Muscle of arm (tissue), 12 donors: ENCODE measurements around the gene TMEM259. TPM values are rescaled to one million over a fixed set of nuclear protein-coding genes. Genes with fewer than 3 reads are reported as not detected.

Experiments used
- DNase-seq: peaks from one replicate; pipeline ENCODE4 v3.0.0-alpha.2; 2013
- polyA plus RNA-seq, 12 donors: library from polyadenylated mRNA; unstranded; fragments of 120-200 nt; gene quantifications; one replicate each; pipeline ENCODE4 v1.2.1, GENCODE V29; 2013; ENCODE audit not compliant: insufficient read length in 12 of 12

Gene TMEM259
- polyA plus RNA-seq, 12 donors = 56.1 to 123 (median 70.5) TPM; not detected in 1

GRCh38 chr19:964761-965694, 55.9 kb downstream of the TMEM259 start:
- DNase-seq = no peak

- DNase-seq = no peak
These were observed 56.8 kb downstream of the TMEM259 start for GRCh38 chr19:964116-964520.

GRCh38 chr19:963486-963951, 57.4 kb downstream of the TMEM259 start:
- no peak for DNase-seq

GRCh38 chr19:962683-963400, 58.1 kb downstream of the TMEM259 start:
- DNase-seq = no peak

GRCh38 chr19:961866-962620, 58.9 kb downstream of the TMEM259 start:
- DNase-seq = no peak

- no peak for DNase-seq
These were observed 60.4 kb downstream of the TMEM259 start for GRCh38 chr19:960601-960938.

- DNase-seq = no peak
These were observed 60.9 kb downstream of the TMEM259 start for GRCh38 chr19:960020-960419.

Other genes with a start within 250 kb of the TMEM259 start
- 100 to 1,000 TPM in 11 of 12 donors, not detected in 1; 116 to 245 (median 136) TPM for gene PTBP1, start 223.7 kb downstream of the TMEM259 start, polyA plus RNA-seq
- gene PLPPR3, start 199.2 kb downstream of the TMEM259 start, polyA plus RNA-seq = 1 to 10 TPM in 3 of 12 donors, under 1 TPM in 7, not detected in 2; 0.12 to 2.7 (median 0.46) TPM
- gene AZU1, start 193.3 kb downstream of the TMEM259 start, polyA plus RNA-seq = 1 to 10 TPM in 5 of 12 donors, under 1 TPM in 5, not detected in 2; 0.42 to 8.7 (median 0.90) TPM
- gene PRTN3, start 180.1 kb downstream of the TMEM259 start, polyA plus RNA-seq = 10 to 100 TPM in 1 of 12 donors, 1 to 10 TPM in 7, under 1 TPM in 2, not detected in 2; 0.66 to 12.0 (median 1.3) TPM
- 1 to 10 TPM in 2 of 12 donors, under 1 TPM in 5, not detected in 5; 0.21 to 1.2 (median 0.33) TPM for gene ELANE, start 168.8 kb downstream of the TMEM259 start, polyA plus RNA-seq
- 10 to 100 TPM in 1 of 12 donors, 1 to 10 TPM in 9, under 1 TPM in 1, not detected in 1; 0.98 to 20.8 (median 1.6) TPM for gene CFD, start 161.5 kb downstream of the TMEM259 start, polyA plus RNA-seq
- gene MED16, start 127.9 kb downstream of the TMEM259 start, polyA plus RNA-seq = 1,000 to 10,000 TPM in 1 of 12 donors, 10 to 100 TPM in 11; 26.2 to 1,072 (median 32.9) TPM
- not detected for gene RNU6-9, start 127.6 kb downstream of the TMEM259 start, polyA plus RNA-seq
- gene R3HDM4, start 107.9 kb downstream of the TMEM259 start, polyA plus RNA-seq = 10 to 100 TPM in 11 of 12 donors, not detected in 1; 21.0 to 60.9 (median 27.3) TPM
- gene KISS1R, start 103.8 kb downstream of the TMEM259 start, polyA plus RNA-seq = not detected
- gene ARID3A, start 95.1 kb downstream of the TMEM259 start, polyA plus RNA-seq = 100 to 1,000 TPM in 1 of 12 donors, 10 to 100 TPM in 6, 1 to 10 TPM in 5; 7.5 to 100 (median 10.3) TPM
- gene WDR18, start 36.8 kb downstream of the TMEM259 start, polyA plus RNA-seq = 10 to 100 TPM in 11 of 12 donors, not detected in 1; 18.9 to 38.0 (median 20.3) TPM
- gene GRIN3B, start 20.7 kb downstream of the TMEM259 start, polyA plus RNA-seq = under 1 TPM in 10 of 12 donors, not detected in 2; 0.05 to 0.25 (median 0.14) TPM
- not detected for gene RNU6-2, start 399 bp upstream of the TMEM259 start, polyA plus RNA-seq
- gene CNN2, start 5.5 kb upstream of the TMEM259 start, polyA plus RNA-seq = 10 to 100 TPM in 11 of 12 donors, not detected in 1; 36.3 to 89.8 (median 46.7) TPM
- 10 to 100 TPM in 9 of 12 donors, 1 to 10 TPM in 2, not detected in 1; 7.1 to 23.7 (median 18.2) TPM for gene ABCA7, start 19.0 kb upstream of the TMEM259 start, polyA plus RNA-seq
- 10 to 100 TPM in 3 of 12 donors, 1 to 10 TPM in 8, not detected in 1; 6.0 to 26.0 (median 8.1) TPM for gene ARHGAP45, start 46.0 kb upstream of the TMEM259 start, polyA plus RNA-seq
- 100 to 1,000 TPM in 8 of 12 donors, 10 to 100 TPM in 3, not detected in 1; 79.7 to 135 (median 108) TPM for gene POLR2E, start 74.3 kb upstream of the TMEM259 start, polyA plus RNA-seq
- gene GPX4, start 82.9 kb upstream of the TMEM259 start, polyA plus RNA-seq = 100 to 1,000 TPM in 11 of 12 donors, not detected in 1; 122 to 187 (median 142) TPM
- gene SBNO2, start 153.1 kb upstream of the TMEM259 start, polyA plus RNA-seq = 10 to 100 TPM in 6 of 12 donors, 1 to 10 TPM in 5, not detected in 1; 7.4 to 33.2 (median 10.2) TPM
- 10 to 100 TPM in 11 of 12 donors, not detected in 1; 35.8 to 56.1 (median 44.3) TPM for gene STK11, start 184.7 kb upstream of the TMEM259 start, polyA plus RNA-seq
- 1 to 10 TPM in 7 of 12 donors, under 1 TPM in 3, not detected in 2; 0.65 to 2.2 (median 1.1) TPM for gene CBARP, start 216.9 kb upstream of the TMEM259 start, polyA plus RNA-seq
- 100 to 1,000 TPM in 10 of 12 donors, 10 to 100 TPM in 1, not detected in 1; 94.6 to 231 (median 136) TPM for gene ATP5F1D, start 220.6 kb upstream of the TMEM259 start, polyA plus RNA-seq
- gene MIDN, start 227.5 kb upstream of the TMEM259 start, polyA plus RNA-seq = 100 to 1,000 TPM in 1 of 12 donors, 10 to 100 TPM in 11; 22.4 to 149 (median 30.9) TPM
- 100 to 1,000 TPM; 391 to 559 (median 467) TPM for gene CIRBP, start 248.2 kb upstream of the TMEM259 start, polyA plus RNA-seq